Measurements from ENCODE around the gene PPIF. TPM values are rescaled to one million over a fixed set of nuclear protein-coding genes. Genes with fewer than 3 reads are reported as not detected.

Gene PPIF
- total RNA-seq, result 41.2 and 90.8 TPM in 2 replicates

DNA sequence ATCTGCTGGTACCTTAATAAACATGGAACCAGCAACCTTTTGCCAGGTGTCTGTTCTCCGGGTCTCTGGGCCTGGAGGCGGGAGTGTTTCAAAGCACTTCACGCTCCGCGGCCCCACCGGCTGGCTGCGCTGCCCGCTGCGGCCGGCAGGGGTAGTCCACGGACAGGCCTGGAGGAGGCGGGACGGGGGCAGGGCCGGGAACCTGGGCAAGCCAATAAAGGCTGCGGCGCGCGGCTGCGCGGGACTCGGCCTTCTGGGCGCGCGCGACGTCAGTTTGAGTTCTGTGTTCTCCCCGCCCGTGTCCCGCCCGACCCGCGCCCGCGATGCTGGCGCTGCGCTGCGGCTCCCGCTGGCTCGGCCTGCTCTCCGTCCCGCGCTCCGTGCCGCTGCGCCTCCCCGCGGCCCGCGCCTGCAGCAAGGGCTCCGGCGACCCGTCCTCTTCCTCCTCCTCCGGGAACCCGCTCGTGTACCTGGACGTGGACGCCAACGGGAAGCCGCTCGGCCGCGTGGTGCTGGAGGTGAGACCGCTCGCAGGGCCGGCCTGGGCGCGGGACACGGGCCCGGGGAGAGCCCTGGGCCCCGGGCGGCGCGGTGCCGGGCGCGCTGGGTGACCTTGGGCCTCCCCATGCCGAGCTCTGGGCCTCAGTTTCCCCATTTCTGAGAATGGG is at the start of gene PPIF:
PPIF (plus strand) TSS at position 244 of the 668 bp plus-strand sequence; CDS start at position 324, 80 bp downstream.

Other genes starting within 250 kb of the PPIF start
- gene ZCCHC24, start 98.2 kb downstream of the PPIF start, total RNA-seq, result 25.2 and 40.7 TPM in 2 replicates
- gene EIF5AL1, start 165.1 kb downstream of the PPIF start, total RNA-seq, result 0.44 and 0.72 TPM in 2 replicates
- gene SFTPA2, start 212.9 kb downstream of the PPIF start, total RNA-seq, result not detected in 2 replicates

Measured in placental pericyte (primary cell).